Middle frontal gyrus (tissue), 1 donor: ENCODE results near the gene ORAI1.
"Not testable (repeated sequence)": the region's sequence is repeated elsewhere in the genome, so short reads cannot be mapped to it uniquely, and the experiment has no call there.

Experiments
- DNase-seq: peaks from one replicate; pipeline ENCODE4 v3.0.0-alpha.2; 2015; ENCODE audit warnings: low spot score; ENCODE audit errors: extremely low spot score

Gene ORAI1

GRCh38 chr12:121603581-121603980 is 22.7 kb upstream of the ORAI1 start:
- no peak for DNase-seq

GRCh38 chr12:121608301-121608700 is 18.0 kb upstream of the ORAI1 start:
- no peak for DNase-seq

GRCh38 chr12:121610239-121611149 is 15.8 kb upstream of the ORAI1 start:
- no peak for DNase-seq

- DNase-seq, result no peak
Measured at GRCh38 chr12:121611306-121611705, 15.0 kb upstream of the ORAI1 start.

GRCh38 chr12:121613462-121613861 is 12.9 kb upstream of the ORAI1 start:
- no peak for DNase-seq

GRCh38 chr12:121614872-121615467 is 11.4 kb upstream of the ORAI1 start:
- DNase-seq, result no peak

GRCh38 chr12:121618659-121619233 is 7.6 kb upstream of the ORAI1 start:
- DNase-seq, result no peak

GRCh38 chr12:121620333-121620891 is 5.9 kb upstream of the ORAI1 start:
- no peak for DNase-seq

GRCh38 chr12:121626853-121627640 is 717 bp downstream of the ORAI1 start:
- no peak for DNase-seq

- DNase-seq, result no peak
Measured at GRCh38 chr12:121628037-121628436, 1.7 kb downstream of the ORAI1 start.

GRCh38 chr12:121628536-121628935 is 2.2 kb downstream of the ORAI1 start:
- DNase-seq, result no peak

- no peak for DNase-seq
Measured at GRCh38 chr12:121630791-121631355, 4.5 kb downstream of the ORAI1 start.

- no peak for DNase-seq
Measured at GRCh38 chr12:121632069-121632970, 6.0 kb downstream of the ORAI1 start.

- not testable (repeated sequence) for DNase-seq
Measured at GRCh38 chr12:121633833-121634196, 7.5 kb downstream of the ORAI1 start.

GRCh38 chr12:121634836-121635235 is 8.5 kb downstream of the ORAI1 start:
- no peak for DNase-seq

- no peak for DNase-seq
Measured at GRCh38 chr12:121637231-121637914, 11.0 kb downstream of the ORAI1 start.

GRCh38 chr12:121638298-121639202 is 12.2 kb downstream of the ORAI1 start:
- no peak for DNase-seq

GRCh38 chr12:121641343-121641630 is 15.0 kb downstream of the ORAI1 start:
- DNase-seq, result no peak
